SK-N-SH treated with all-trans-retinoic acid at 6 μM for 48 hours (cell line): ENCODE data around the gene C11orf58.

Experiments used
- ATAC-seq: fragments of 200-7000 bp; cut with Tn5 transposase; 3 replicates; pipeline ENCODE4 v1.9.1; 2020; ENCODE audit warnings: mild to moderate bottlenecking, moderate library complexity
- ARNTL ChIP-seq: fragments of 450-650 bp; formaldehyde crosslinking; IDR thresholded peaks from 2 replicates; pipeline ENCODE4 v1.5.0; 2020; ENCODE audit warnings: low read depth, mild to moderate bottlenecking, moderate library complexity, borderline replicate concordance
- BACH2 ChIP-seq: fragments of 250-450 bp; sonication (Bioruptor Pico); IDR thresholded peaks from 2 replicates; pipeline ENCODE4 v1.9.0; 2021; ENCODE audit warnings: mild to moderate bottlenecking, borderline replicate concordance
- CSDC2 ChIP-seq: fragments of 250-450 bp; sonication (Bioruptor Pico); IDR thresholded peaks from 2 replicates; pipeline ENCODE4 v1.5.0; 2020; ENCODE audit warnings: mild to moderate bottlenecking, moderate library complexity
- CSRNP3 ChIP-seq: fragments of 250-450 bp; sonication (Bioruptor Pico); IDR thresholded peaks from 2 replicates; pipeline ENCODE4 v1.5.1; 2021; ENCODE audit warnings: mild to moderate bottlenecking, moderate library complexity
- ESRRG ChIP-seq: fragments of 250-450 bp; sonication (Bioruptor Pico); IDR thresholded peaks from 2 replicates; pipeline ENCODE4 v1.6.1; 2021; ENCODE audit warnings: mild to moderate bottlenecking
- GLIS3 ChIP-seq: fragments of 250-450 bp; sonication (Bioruptor Pico); IDR thresholded peaks from 2 replicates; pipeline ENCODE4 v1.5.0; 2020; ENCODE audit warnings: mild to moderate bottlenecking, moderate library complexity
- ISL1 ChIP-seq: fragments of 250-450 bp; sonication (Bioruptor Pico); IDR thresholded peaks from 2 replicates; pipeline ENCODE4 v2.1.2; 2022; ENCODE audit warnings: mild to moderate bottlenecking, moderate library complexity
- OSR1 ChIP-seq: fragments of 250-450 bp; sonication (Bioruptor Pico); IDR thresholded peaks from 2 replicates; pipeline ENCODE4 v1.8.0; 2022; ENCODE audit warnings: moderate library complexity, mild to moderate bottlenecking, inconsistent platforms
- PPARA ChIP-seq: fragments of 250-450 bp; sonication (Bioruptor Pico); IDR thresholded peaks from 2 replicates; pipeline ENCODE4 v1.5.0; 2020; ENCODE audit warnings: mild to moderate bottlenecking, borderline replicate concordance
- RARB ChIP-seq: fragments of 250-450 bp; sonication (Bioruptor Pico); IDR thresholded peaks from 2 replicates; pipeline ENCODE4 v1.8.0; 2021; ENCODE audit warnings: mild to moderate bottlenecking, moderate library complexity
- SNAI2 ChIP-seq: fragments of 250-450 bp; sonication (Bioruptor Pico); IDR thresholded peaks from 2 replicates; pipeline ENCODE4 v1.5.0; 2020; ENCODE audit warnings: mild to moderate bottlenecking, moderate library complexity
- TOX ChIP-seq: fragments of 250-450 bp; sonication (Bioruptor Pico); IDR thresholded peaks from 2 replicates; pipeline ENCODE4 v1.8.0; 2021; ENCODE audit warnings: mild to moderate bottlenecking, moderate library complexity, borderline replicate concordance
- TSHZ2 ChIP-seq: fragments of 250-450 bp; sonication (Bioruptor Pico); IDR thresholded peaks from 2 replicates; pipeline ENCODE4 v1.5.0; 2020; ENCODE audit warnings: mild to moderate bottlenecking, moderate library complexity
- ZC3H10 ChIP-seq: fragments of 250-450 bp; sonication (Bioruptor Pico); IDR thresholded peaks from 2 replicates; pipeline ENCODE4 v1.5.1; 2021; ENCODE audit warnings: mild to moderate bottlenecking, moderate library complexity
- ZFP3 ChIP-seq: fragments of 250-450 bp; sonication (Bioruptor Pico); IDR thresholded peaks from 2 replicates; pipeline ENCODE4 v1.5.0; 2020; ENCODE audit warnings: mild to moderate bottlenecking, moderate library complexity
- ZNF565 ChIP-seq: fragments of 450-650 bp; formaldehyde crosslinking; conservative IDR thresholded peaks from 2 replicates; pipeline ENCODE4 v1.5.0; 2020; ENCODE audit warnings: low read depth, mild to moderate bottlenecking, moderate library complexity
- ZNF70 ChIP-seq: fragments of 450-650 bp; formaldehyde crosslinking; IDR thresholded peaks from 2 replicates; pipeline ENCODE4 v1.5.0; 2020; ENCODE audit warnings: mild to moderate bottlenecking, moderate library complexity
- TF ChIP-seq, protein P1 (sequence below): fragments of 250-450 bp; sonication (Bioruptor Pico); IDR thresholded peaks from 2 replicates; pipeline ENCODE4 v1.8.0; 2020; ENCODE audit warnings: mild to moderate bottlenecking, moderate library complexity, borderline replicate concordance
- TF ChIP-seq, protein P2 (sequence below): fragments of 250-450 bp; sonication (Bioruptor Pico); IDR thresholded peaks from 2 replicates; pipeline ENCODE4 v1.5.1; 2020; ENCODE audit warnings: low read depth, mild to moderate bottlenecking, moderate library complexity
- TF ChIP-seq, protein P3 (sequence below): fragments of 250-450 bp; sonication (Bioruptor Pico); IDR thresholded peaks from 2 replicates; pipeline ENCODE4 v1.8.0; 2021; ENCODE audit warnings: low read depth, mild to moderate bottlenecking, moderate library complexity, borderline replicate concordance

Gene C11orf58

GRCh38 chr11:16738193-16738946 is at the start of gene C11orf58:
Gene C11orf58 (plus strand): TSS chr11:16738647. CDS start chr11:16738779, 132 bp downstream.
- TF ChIP-seq ZC3H10 (CRISPR knock-in tag) (no peak), PPARA (CRISPR knock-in tag) (no peak), TSHZ2 (CRISPR knock-in tag) (no peak), TOX (no peak), ZNF70 (CRISPR knock-in tag) (no peak), BACH2 (CRISPR knock-in tag) (no peak), ISL1 (CRISPR knock-in tag) (no peak), ZFP3 (CRISPR knock-in tag) (no peak), RARB (CRISPR knock-in tag) (no peak), ZNF565 (CRISPR knock-in tag) (no peak), CSDC2 (CRISPR knock-in tag) (no peak)
- TF ChIP-seq, protein P1, sequence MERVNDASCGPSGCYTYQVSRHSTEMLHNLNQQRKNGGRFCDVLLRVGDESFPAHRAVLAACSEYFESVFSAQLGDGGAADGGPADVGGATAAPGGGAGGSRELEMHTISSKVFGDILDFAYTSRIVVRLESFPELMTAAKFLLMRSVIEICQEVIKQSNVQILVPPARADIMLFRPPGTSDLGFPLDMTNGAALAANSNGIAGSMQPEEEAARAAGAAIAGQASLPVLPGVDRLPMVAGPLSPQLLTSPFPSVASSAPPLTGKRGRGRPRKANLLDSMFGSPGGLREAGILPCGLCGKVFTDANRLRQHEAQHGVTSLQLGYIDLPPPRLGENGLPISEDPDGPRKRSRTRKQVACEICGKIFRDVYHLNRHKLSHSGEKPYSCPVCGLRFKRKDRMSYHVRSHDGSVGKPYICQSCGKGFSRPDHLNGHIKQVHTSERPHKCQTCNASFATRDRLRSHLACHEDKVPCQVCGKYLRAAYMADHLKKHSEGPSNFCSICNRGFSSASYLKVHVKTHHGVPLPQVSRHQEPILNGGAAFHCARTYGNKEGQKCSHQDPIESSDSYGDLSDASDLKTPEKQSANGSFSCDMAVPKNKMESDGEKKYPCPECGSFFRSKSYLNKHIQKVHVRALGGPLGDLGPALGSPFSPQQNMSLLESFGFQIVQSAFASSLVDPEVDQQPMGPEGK (CRISPR knock-in tag) = no peak
- ATAC-seq = peak; percentile 99

DNA sequence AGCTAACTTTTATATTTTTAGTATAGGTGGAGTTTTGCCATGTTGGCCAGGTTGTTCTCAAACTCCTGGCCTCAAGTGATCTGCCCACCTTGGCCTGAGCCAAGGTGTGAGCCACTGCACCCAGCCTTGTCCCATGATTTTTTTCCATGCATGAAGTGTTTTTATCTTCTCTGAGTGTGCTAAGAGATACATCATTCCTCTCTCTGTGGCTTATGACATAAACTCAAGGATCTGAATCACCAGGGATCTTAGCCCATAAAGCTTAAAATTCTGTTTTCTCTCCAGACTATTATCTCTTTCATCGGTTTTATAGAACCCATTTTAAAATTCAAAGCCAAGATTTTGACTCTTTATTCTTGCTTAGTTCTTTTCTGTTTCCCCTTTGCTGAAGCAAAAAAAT is 48.4 kb upstream of the C11orf58 start:
- no peak for ATAC-seq
- TF ChIP-seq, protein P2, sequence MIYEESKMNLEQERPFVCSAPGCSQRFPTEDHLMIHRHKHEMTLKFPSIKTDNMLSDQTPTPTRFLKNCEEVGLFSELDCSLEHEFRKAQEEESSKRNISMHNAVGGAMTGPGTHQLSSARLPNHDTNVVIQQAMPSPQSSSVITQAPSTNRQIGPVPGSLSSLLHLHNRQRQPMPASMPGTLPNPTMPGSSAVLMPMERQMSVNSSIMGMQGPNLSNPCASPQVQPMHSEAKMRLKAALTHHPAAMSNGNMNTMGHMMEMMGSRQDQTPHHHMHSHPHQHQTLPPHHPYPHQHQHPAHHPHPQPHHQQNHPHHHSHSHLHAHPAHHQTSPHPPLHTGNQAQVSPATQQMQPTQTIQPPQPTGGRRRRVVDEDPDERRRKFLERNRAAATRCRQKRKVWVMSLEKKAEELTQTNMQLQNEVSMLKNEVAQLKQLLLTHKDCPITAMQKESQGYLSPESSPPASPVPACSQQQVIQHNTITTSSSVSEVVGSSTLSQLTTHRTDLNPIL (CRISPR knock-in tag) = no peak
- no peak for TF ChIP-seq ZNF565 (CRISPR knock-in tag)
- no peak for TF ChIP-seq ESRRG (CRISPR knock-in tag)
- TF ChIP-seq, protein P3, sequence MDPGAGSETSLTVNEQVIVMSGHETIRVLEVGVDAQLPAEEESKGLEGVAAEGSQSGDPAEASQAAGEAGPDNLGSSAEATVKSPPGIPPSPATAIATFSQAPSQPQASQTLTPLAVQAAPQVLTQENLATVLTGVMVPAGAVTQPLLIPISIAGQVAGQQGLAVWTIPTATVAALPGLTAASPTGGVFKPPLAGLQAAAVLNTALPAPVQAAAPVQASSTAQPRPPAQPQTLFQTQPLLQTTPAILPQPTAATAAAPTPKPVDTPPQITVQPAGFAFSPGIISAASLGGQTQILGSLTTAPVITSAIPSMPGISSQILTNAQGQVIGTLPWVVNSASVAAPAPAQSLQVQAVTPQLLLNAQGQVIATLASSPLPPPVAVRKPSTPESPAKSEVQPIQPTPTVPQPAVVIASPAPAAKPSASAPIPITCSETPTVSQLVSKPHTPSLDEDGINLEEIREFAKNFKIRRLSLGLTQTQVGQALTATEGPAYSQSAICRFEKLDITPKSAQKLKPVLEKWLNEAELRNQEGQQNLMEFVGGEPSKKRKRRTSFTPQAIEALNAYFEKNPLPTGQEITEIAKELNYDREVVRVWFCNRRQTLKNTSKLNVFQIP (CRISPR knock-in tag) = no peak
- no peak for TF ChIP-seq GLIS3 (CRISPR knock-in tag)
- TF ChIP-seq, all 23 proteins: peak for 0

DNA sequence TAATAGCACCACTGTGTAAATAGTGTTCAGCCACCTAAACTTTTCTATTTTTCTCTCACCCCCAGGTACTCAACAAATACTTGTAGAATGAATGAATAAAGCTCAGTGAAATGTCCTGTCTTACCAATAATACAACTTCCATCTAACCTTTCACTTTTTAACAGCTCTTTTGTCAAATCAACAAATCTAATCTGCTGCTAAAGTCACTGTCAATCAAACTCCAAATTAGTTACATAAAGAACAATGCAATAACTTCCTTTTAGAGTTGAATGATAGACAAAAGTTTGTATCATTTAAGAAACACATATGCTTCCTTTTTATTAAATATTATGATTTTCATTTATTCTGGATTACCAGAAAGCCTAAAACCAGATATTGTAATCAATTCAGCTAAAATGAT is 34.7 kb upstream of the C11orf58 start:
- no peak for ATAC-seq
- TF ChIP-seq ARNTL (CRISPR knock-in tag) (no peak), SNAI2 (CRISPR knock-in tag) (no peak), GLIS3 (CRISPR knock-in tag) (no peak), ZFP3 (CRISPR knock-in tag) (no peak), ZC3H10 (CRISPR knock-in tag) (no peak), TOX (no peak), OSR1 (CRISPR knock-in tag) (no peak), CSRNP3 (no peak), ZNF565 (CRISPR knock-in tag) (no peak), PPARA (CRISPR knock-in tag) (no peak), ISL1 (CRISPR knock-in tag) (no peak)
- TF ChIP-seq, protein P3 (CRISPR knock-in tag) = no peak
- TF ChIP-seq, protein P2 (CRISPR knock-in tag) = no peak
